Lung (tissue), 12 donors: Measurements from ENCODE around the gene MPV17L2. TPM values are rescaled to one million over a fixed set of nuclear protein-coding genes. Genes with fewer than 3 reads are reported as not detected.

Source experiments
- ATAC-seq: fragments of 200-7000 bp; cut with Tn5 transposase; one replicate; pipeline ENCODE4 v1.9.1; 2020; ENCODE audit warnings: moderate number of reproducible peaks; ENCODE audit not compliant: insufficient read depth, low FRiP score
- DNase-seq, 3 donors: peaks; one replicate each; pipeline ENCODE4 v3.0.0-alpha.2; 2013 to 2017
- H3K27ac ChIP-seq, 2 donors: one replicate each; pipeline ENCODE4 v1.5.1; 2013; ENCODE audit warnings: mild to moderate bottlenecking in 2 of 2, moderate library complexity in 2 of 2, control low read depth in 1 of 2, inconsistent platforms in 1 of 2, low read depth in 1 of 2, low read length in 1 of 2
- H3K27me3 ChIP-seq, 3 donors: one replicate each; pipeline ENCODE4 v1.5.1; 2013; ENCODE audit warnings: low read length in 2 of 3; ENCODE audit not compliant: control insufficient read depth in 3 of 3, insufficient read depth in 3 of 3
- H3K36me3 ChIP-seq, 4 donors: one replicate each; pipeline ENCODE4 v1.5.1; 2013; ENCODE audit warnings: low read length in 4 of 4, mild to moderate bottlenecking in 1 of 4, moderate library complexity in 1 of 4; ENCODE audit not compliant: control insufficient read depth in 4 of 4, insufficient read depth in 4 of 4
- H3K4me1 ChIP-seq, 5 donors: one replicate each; pipeline ENCODE4 v1.5.1; 2013; ENCODE audit warnings: low read length in 5 of 5, mild to moderate bottlenecking in 2 of 5, moderate library complexity in 1 of 5; ENCODE audit not compliant: control insufficient read depth in 5 of 5, insufficient read depth in 5 of 5
- H3K4me3 ChIP-seq: one replicate; pipeline ENCODE4 v1.5.1; 2013; ENCODE audit warnings: mild to moderate bottlenecking, control low read depth, moderate library complexity
- H3K9ac ChIP-seq, 2 donors: one replicate each; pipeline ENCODE4 v1.5.1; 2013; ENCODE audit warnings: low read length in 2 of 2, control low read depth in 1 of 2; ENCODE audit not compliant: insufficient read depth in 1 of 2
- H3K9me3 ChIP-seq, 4 donors: one replicate each; pipeline ENCODE4 v1.5.1; 2013; ENCODE audit warnings: low read length in 3 of 4, mild to moderate bottlenecking in 1 of 4, moderate library complexity in 1 of 4; ENCODE audit not compliant: control insufficient read depth in 4 of 4, insufficient read depth in 3 of 4
- WGBS, 2 donors: extraction: QIAGEN DNeasy Blood & Tissue Kit; methylation state at CpG; one replicate each; pipeline ENCODE4 v1.1.7; 2013; 5-methylcytosine and 5-hydroxymethylcytosine counted together
- polyA plus RNA-seq, 2 donors: library from polyadenylated mRNA; stranded (reverse); fragments of 200-250 nt; gene quantifications; one replicate each; pipeline ENCODE4 v1.2.1, GENCODE V29; 2013
- total RNA-seq, 2 donors: library from RNA; depleted of rRNA in 1 of 2; stranded (reverse); fragments of >200 nt in 1 of 2; gene quantifications; one replicate each; pipeline ENCODE4 v1.2.1, GENCODE V29; 2014 to 2021
- TF ChIP-seq, protein P1 (sequence below): IDR thresholded peaks from 2 replicates; pipeline ENCODE4 v1.5.1; 2012; ENCODE audit warnings: mild to moderate bottlenecking; ENCODE audit errors: control extremely low read depth, extremely low read depth
- donor health status: control.
- donor health status: control.
- donor health status: Bipolar disorder and iron deficiency.
- donor health status: healthy.
- donor health status: DM: yes; HTN: yes; CAD: no.

MPV17L2 gene
- total and polyA plus RNA-seq, 4 donors: 3.2 to 28.0 (median 18.2) TPM

DNA sequence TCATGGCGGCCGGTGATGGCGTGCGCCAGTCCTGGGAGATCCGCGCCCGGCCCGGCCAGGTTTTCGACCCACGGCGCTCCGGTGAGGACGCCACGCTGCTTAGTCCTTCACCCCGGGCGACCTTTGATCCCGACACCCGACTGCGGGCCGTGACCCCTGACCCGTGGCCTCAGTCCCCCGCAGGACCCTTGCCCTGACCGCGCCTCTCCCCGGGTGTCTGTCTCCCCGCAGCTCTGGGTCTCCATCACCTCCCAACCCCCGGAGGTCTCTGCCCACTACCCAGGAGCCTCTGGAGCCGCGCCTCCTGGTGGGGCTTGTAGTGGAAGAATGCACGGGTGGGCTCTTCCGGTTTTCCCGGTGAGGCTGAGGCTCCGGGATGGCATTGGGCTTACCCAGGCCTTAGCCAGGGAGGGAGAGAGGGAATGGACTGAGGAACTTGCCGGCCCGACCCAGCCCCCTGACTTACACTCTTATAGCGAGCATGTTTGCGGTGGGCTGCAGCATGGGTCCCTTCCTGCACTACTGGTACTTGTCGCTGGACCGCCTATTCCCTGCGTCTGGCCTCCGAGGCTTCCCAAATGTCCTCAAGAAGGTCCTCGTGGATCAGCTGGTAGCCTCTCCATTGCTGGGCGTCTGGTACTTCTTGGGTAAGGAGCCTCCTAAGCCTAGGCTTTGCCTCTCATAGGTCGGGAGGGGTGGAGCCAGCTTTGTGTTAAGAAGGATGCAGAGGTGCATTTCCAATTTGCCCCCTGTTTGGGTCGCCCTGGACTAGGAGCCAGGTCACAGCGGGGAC lies 566 bp downstream of the MPV17L2 start:
- peaks cover 0 to 20% (median 9%) of the 10 kb centered on the region in 5 donors for H3K4me1 ChIP-seq
- WGBS, 2 donors: 3% methylated on average over 46 of the region's 46 CpGs
- no peaks in the 10 kb centered on the region for H3K9me3 ChIP-seq
- H3K27me3 ChIP-seq: no peaks in the 10 kb centered on the region
- peaks cover 0 to 23% (median 7%) of the 10 kb centered on the region in 4 donors for H3K36me3 ChIP-seq
- TF ChIP-seq, protein P1, sequence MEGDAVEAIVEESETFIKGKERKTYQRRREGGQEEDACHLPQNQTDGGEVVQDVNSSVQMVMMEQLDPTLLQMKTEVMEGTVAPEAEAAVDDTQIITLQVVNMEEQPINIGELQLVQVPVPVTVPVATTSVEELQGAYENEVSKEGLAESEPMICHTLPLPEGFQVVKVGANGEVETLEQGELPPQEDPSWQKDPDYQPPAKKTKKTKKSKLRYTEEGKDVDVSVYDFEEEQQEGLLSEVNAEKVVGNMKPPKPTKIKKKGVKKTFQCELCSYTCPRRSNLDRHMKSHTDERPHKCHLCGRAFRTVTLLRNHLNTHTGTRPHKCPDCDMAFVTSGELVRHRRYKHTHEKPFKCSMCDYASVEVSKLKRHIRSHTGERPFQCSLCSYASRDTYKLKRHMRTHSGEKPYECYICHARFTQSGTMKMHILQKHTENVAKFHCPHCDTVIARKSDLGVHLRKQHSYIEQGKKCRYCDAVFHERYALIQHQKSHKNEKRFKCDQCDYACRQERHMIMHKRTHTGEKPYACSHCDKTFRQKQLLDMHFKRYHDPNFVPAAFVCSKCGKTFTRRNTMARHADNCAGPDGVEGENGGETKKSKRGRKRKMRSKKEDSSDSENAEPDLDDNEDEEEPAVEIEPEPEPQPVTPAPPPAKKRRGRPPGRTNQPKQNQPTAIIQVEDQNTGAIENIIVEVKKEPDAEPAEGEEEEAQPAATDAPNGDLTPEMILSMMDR: no peak
- peak overlapping the region; percentile 77 for H3K4me3 ChIP-seq
- DNase-seq: peak in 1 of 3 donors; percentile 34
- no peak for ATAC-seq
- peak overlapping the region; percentile 84 to 87 for H3K27ac ChIP-seq
- H3K9ac ChIP-seq: peak overlapping the region in 1 of 2 donors; percentile 43

DNA sequence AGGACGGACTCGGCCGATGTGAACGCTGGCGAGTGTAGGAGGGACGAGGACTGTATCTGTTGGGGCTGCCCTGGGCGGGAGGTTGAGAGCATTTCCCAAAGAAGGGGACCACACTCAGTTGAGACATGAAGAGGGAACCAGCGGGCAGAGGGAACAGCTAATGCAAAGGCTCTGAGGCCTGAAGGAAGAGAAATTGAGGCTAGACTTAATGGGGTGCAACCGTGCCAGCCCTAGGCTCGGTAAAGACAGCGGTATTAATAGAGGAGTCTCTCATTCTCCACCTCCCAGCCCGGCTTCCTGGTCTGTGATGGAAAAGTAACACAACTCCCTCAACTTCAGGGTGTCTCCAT lies 1.1 kb downstream of the MPV17L2 start:
- ATAC-seq (no peak), DNase-seq (no peak)
- Histone ChIP-seq H3K27me3 (no peaks in the 10 kb centered on the region), H3K9ac (peak overlapping the region in 1 of 2 donors; percentile 23), H3K9me3 (no peaks in the 10 kb centered on the region), H3K27ac (no peak overlapping the region), H3K4me3 (no peak overlapping the region), H3K36me3 (peaks cover 0 to 23% (median 7%) of the 10 kb centered on the region in 4 donors), H3K4me1 (peaks cover 0 to 20% (median 9%) of the 10 kb centered on the region in 5 donors)
- TF ChIP-seq, protein P1: no peak
- 47 to 56% methylated on average over 12 of the region's 12 CpGs for WGBS, 2 donors

DNA sequence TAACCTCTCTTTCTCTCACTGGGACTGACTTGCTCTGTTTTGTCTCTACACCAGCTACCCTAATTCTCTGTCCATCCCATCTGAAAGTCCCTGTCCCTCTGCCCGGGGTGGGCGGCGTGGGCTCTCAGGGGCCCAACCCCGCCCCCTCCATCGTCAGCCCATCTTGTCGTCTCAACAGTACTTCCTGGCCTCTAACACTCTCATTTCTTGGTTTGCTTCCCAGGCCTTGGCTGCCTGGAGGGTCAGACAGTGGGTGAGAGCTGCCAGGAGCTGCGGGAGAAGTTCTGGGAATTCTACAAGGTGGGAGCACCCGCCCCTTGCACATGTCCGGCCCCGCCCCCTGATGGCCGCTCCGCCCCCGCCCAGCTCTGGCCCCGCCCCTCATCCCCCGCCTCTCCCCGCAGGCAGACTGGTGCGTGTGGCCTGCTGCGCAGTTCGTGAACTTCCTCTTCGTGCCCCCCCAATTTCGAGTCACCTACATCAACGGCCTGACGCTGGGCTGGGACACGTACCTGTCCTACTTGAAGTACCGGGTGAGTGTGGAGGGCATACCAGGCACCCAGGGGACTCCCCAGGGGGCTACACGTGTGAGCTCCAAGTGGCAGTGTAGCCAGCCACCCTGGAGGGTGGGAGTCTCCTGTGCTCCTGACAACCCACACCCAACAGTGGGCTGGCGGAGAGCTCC lies 1.7 kb downstream of the MPV17L2 start:
- H3K36me3 ChIP-seq: peaks cover 0 to 23% (median 7%) of the 10 kb centered on the region in 4 donors
- TF ChIP-seq, protein P1: no peak
- H3K4me1 ChIP-seq: peaks cover 0 to 20% (median 9%) of the 10 kb centered on the region in 5 donors
- peak overlapping the region in 1 of 2 donors; percentile 32 for H3K27ac ChIP-seq
- no peaks in the 10 kb centered on the region for H3K9me3 ChIP-seq
- no peak for ATAC-seq
- H3K4me3 ChIP-seq: no peak overlapping the region
- peak in 2 of 3 donors; percentile 52 to 59 for DNase-seq
- WGBS, 2 donors: 19 to 22% methylated on average over 27 of the region's 27 CpGs
- H3K9ac ChIP-seq: peak overlapping the region in 1 of 2 donors; percentile 23
- H3K27me3 ChIP-seq: no peaks in the 10 kb centered on the region
